Raji (cell line): Measurements from ENCODE around the gene TNFRSF11A.

Experiments
- POLR2A ChIP-seq: IDR thresholded peaks from 2 replicates; pipeline ENCODE4 v1.6.1; 2011; ENCODE audit warnings: low read depth, low read length, control low read depth; ENCODE audit not compliant: insufficient read depth

Gene TNFRSF11A

DNA sequence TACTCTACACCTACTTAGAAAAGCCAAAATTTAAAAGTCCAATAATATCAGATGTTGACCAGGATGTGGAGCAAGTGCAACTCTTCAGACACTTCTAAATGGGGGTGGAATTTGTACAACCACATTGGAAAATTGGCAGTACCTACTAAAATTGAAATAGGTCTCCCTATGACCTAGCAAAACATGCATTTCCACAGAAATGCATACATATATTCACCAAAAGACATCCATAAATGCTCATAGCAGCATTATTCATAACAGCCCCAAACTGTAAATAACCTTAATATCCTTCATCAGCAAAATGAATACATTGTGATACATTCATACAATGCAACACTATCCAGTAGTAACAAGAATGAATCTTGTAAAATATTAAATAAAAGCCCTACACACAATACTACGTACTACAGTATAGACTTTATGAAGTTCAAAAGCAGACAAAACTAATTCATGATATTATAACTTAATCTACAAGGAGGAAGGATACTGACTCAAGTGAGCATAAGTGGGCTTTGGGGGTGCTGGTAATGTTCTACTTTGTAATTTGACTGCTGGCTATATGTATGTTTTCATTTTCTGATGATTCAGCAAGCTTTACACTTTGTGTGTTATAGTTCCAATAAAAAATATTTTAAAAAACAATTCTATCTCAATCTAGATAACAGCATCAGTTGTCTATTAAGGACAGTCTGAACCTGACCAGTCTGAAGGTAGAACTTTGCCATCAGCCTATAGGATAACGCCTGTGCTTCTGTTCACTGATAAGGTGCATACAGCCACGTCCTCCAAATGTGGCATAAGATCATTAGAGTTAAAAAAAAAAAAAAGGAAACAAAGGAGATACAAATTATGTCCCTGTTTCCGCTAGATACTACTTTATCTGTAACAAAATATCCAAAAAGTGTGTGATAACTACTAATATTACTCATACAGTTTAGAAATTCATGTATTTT is 6.6 kb upstream of the TNFRSF11A start:
- TF ChIP-seq POLR2A = no peak

DNA sequence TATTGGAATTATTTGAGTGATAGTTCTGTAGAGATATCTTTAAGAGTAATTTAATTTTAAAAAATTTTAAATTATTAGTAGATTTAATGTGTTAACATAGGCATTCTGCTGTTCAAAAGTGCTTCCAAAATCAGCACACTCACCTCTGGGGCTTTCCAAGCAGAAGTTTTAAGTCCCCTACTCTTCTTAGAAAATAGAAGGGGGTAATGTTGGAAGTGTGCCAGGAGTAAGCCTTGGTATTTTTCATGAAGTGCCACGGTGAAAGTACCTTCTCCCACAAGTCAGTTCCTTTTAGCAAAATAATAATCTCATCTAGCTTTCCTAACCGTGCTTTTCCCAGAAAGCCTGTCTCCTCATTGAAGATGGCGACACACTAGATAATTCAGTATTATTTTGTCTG is 3.9 kb upstream of the TNFRSF11A start:
- TF ChIP-seq POLR2A = no peak

GRCh38 chr18:62323483-62324180 is 1.5 kb upstream of the TNFRSF11A start:
- TF ChIP-seq POLR2A = no peak

- TF ChIP-seq POLR2A = no peak
These were observed 805 bp upstream of the TNFRSF11A start for GRCh38 chr18:62324181-62324828.

GRCh38 chr18:62325806-62326645 is 916 bp downstream of the TNFRSF11A start:
- TF ChIP-seq POLR2A = no peak

DNA sequence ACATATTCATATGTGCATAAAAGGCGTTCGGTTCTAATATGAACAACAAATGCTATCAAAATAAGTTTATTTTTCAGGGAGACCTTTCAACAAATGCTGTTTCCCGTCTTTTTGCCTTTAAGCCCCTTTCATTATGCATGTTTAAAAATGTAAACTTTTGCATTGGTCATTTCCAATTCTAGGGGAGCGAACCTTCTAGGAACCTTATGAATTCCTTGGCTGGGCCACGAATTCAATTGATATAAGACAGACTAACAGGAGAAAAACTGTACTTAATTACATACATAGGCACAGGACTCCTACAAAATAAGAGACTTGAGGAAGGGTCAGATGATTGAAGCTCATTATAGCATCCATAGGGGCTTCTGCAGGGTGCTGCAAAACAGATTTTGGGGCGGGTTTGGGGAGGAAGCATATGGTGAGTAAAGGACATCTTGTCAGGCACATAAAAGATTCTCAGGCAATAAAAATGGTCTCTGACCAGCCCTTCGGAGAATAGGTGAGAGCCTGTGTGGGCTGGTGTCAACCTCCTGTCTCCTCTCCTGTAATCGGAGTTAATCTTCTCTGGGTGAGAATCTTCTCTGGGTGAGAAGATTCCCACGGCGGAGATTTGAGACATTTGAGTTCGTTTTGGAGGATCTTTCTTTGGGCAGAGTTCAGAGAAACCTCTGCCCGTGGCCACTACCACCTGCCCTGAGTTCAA is 1.7 kb downstream of the TNFRSF11A start:
- TF ChIP-seq POLR2A = no peak

- no peak for TF ChIP-seq POLR2A
These were observed 2.9 kb downstream of the TNFRSF11A start for GRCh38 chr18:62327977-62328376.

GRCh38 chr18:62328586-62329525 is 3.7 kb downstream of the TNFRSF11A start:
- no peak for TF ChIP-seq POLR2A

DNA sequence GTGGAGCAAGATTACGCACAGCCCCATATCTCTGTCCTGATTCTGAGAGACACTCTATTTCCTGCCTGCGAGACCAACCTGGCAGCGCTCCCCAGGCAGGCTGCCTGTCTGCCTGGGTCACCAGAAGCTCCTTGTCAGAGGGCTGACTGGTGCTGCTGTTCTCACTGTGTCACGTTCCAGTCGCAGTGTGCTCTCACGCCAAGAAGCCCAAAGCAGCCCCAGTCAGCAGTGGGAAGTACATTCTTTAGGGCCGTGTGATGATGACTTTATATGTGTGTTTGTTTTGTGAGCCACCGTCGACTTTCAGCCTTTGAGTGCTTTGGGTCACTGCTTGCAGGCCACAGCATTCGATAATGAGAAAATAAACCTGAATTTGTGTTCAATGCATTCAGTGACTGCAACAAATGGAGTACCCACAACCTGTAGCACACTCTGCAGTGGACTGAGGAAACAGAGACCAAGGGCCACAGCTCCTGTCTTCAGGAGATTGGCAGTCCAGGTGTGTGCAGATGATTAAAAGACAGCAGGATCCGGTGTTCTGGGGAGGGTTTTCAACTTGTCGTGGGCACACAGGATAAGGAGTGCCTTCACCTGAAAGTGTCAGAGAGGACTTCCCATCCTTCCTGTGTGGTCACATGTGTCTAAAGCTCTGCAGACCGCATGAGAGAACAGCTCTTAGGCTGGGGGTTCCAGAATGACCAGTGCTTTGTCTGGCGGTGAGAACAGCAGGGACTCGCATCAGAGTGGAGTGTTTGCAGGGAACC is 4.8 kb downstream of the TNFRSF11A start:
- no peak for TF ChIP-seq POLR2A

DNA sequence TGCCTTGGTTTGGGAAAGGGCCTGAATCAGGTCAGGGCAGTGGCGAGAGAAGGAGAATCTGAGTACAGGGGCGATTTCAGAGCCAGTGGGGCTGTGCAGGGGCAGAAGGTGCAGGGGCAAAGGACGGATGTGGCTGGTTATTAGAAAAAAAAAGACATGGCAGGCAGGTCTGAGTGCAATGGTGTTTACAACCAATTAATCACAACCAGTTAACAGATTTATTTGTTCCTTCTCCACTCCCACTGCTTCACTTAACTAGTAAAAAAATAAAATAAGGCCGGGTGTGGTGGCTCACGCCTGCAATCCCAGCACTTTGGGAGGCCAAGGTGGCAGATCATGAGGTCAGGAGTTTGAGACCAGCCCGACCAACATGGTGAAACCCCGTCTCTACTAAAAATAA is 5.5 kb downstream of the TNFRSF11A start:
- no peak for TF ChIP-seq POLR2A

- no peak for TF ChIP-seq POLR2A
These were observed 6.7 kb downstream of the TNFRSF11A start for GRCh38 chr18:62331581-62332356.

- no peak for TF ChIP-seq POLR2A
These were observed 7.3 kb downstream of the TNFRSF11A start for GRCh38 chr18:62332431-62332830.
